Measurements from ENCODE around the gene CTRB1.
A peak's percentile ranks its signal among the peaks of the same experiment; 100 is the strongest.

CTRB1 gene

GRCh38 chr16:75252946-75253911 lies 34.4 kb downstream of the CTRB1 start:
- H3K4me3 ChIP-seq (replicated peaks; ENCODE audit: low read depth, low read length) = peak overlapping the region; percentile 14
- TF ChIP-seq CTCF (IDR thresholded peaks at IDR 0.05; ENCODE audit: low read length, missing control alignments) = no peak
- DNase-seq (ENCODE audit: low read depth) = peak; percentile 89

- no peak overlapping the region for H3K4me3 ChIP-seq (replicated peaks; ENCODE audit: low read depth, low read length)
- peak; percentile 68 for DNase-seq (ENCODE audit: low read depth)
- TF ChIP-seq CTCF (IDR thresholded peaks at IDR 0.05; ENCODE audit: low read length, missing control alignments) = no peak
These were observed 35.6 kb downstream of the CTRB1 start for GRCh38 chr16:75254359-75254837.

- TF ChIP-seq CTCF (IDR thresholded peaks at IDR 0.05; ENCODE audit: low read length, missing control alignments) = no peak
- DNase-seq (ENCODE audit: low read depth) = no peak
- no peak overlapping the region for H3K4me3 ChIP-seq (replicated peaks; ENCODE audit: low read depth, low read length)
These were observed 37.3 kb downstream of the CTRB1 start for GRCh38 chr16:75256059-75256571.

GRCh38 chr16:75256696-75257343 lies 38.0 kb downstream of the CTRB1 start:
- no peak overlapping the region for H3K4me3 ChIP-seq (replicated peaks; ENCODE audit: low read depth, low read length)
- no peak for TF ChIP-seq CTCF (IDR thresholded peaks at IDR 0.05; ENCODE audit: low read length, missing control alignments)
- DNase-seq (ENCODE audit: low read depth) = no peak

- TF ChIP-seq CTCF (IDR thresholded peaks at IDR 0.05; ENCODE audit: low read length, missing control alignments) = no peak
- no peak overlapping the region for H3K4me3 ChIP-seq (replicated peaks; ENCODE audit: low read depth, low read length)
- no peak for DNase-seq (ENCODE audit: low read depth)
These were observed 39.4 kb downstream of the CTRB1 start for GRCh38 chr16:75257886-75258806.

GRCh38 chr16:75258807-75259141 lies 40.0 kb downstream of the CTRB1 start:
- DNase-seq (ENCODE audit: low read depth) = no peak
- no peak for TF ChIP-seq CTCF (IDR thresholded peaks at IDR 0.05; ENCODE audit: low read length, missing control alignments)
- H3K4me3 ChIP-seq (replicated peaks; ENCODE audit: low read depth, low read length) = no peak overlapping the region
